ENCODE data around the gene MCCC2. TPM values are rescaled to one million over a fixed set of nuclear protein-coding genes. Genes with fewer than 3 reads are reported as not detected.

Gene MCCC2
- total RNA-seq, 1 experiment from 2014 or later = 53.0 TPM

DNA sequence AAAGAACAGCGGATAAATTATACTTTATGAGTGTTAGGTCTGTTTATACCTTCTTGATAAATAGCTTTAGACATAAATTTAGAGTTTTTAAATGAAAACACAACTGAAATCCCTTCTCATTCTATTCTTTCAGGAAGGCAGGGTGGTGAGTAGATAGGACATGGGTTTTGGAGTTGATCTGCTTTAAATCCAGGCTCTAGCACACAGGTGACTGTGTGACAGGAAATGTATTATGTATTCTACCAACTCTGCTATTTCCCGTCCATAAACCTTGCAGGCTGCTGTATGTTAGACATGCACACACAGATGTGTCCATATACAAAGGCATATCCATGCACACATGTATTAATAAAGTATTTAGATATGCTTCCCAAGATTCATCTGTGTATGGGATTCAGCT lies 112.6 kb downstream of the MCCC2 start:
- no peaks in the 10 kb centered on the region for H3K9me3 ChIP-seq (ENCODE audit: low read length)
- no peaks in the 10 kb centered on the region for H3K79me2 ChIP-seq (ENCODE audit: low read length)
- no peaks in the 10 kb centered on the region for H4K20me1 ChIP-seq (ENCODE audit: insufficient read depth, low read depth, low read length)
- no peak overlapping the region for H3K4me3 ChIP-seq (ENCODE audit: low read length)
- H3K9me2 ChIP-seq (replicated peaks; ENCODE audit: insufficient read depth, low read length) = no peaks in the 10 kb centered on the region; the same call in 1 of the 2 replicates
- DNase-seq = no peak
- no peak overlapping the region for H3K9ac ChIP-seq (ENCODE audit: low read length)
- no peak overlapping the region for H3K4me2 ChIP-seq (ENCODE audit: low read depth, low read length, poor library complexity, severe bottlenecking)
- no peaks in the 10 kb centered on the region for H3K27me3 ChIP-seq (ENCODE audit: low read length)
- H3K4me1 ChIP-seq (ENCODE audit: low read length) = peaks cover 4% of the 10 kb centered on the region; the same call in 1 of the 2 replicates
- H3K27ac ChIP-seq (ENCODE audit: low read length) = no peak overlapping the region
- no peak overlapping the region for H2AFZ ChIP-seq (ENCODE audit: low read length)
- H3K36me3 ChIP-seq (ENCODE audit: insufficient read depth, low read length) = no peaks in the 10 kb centered on the region

DNA sequence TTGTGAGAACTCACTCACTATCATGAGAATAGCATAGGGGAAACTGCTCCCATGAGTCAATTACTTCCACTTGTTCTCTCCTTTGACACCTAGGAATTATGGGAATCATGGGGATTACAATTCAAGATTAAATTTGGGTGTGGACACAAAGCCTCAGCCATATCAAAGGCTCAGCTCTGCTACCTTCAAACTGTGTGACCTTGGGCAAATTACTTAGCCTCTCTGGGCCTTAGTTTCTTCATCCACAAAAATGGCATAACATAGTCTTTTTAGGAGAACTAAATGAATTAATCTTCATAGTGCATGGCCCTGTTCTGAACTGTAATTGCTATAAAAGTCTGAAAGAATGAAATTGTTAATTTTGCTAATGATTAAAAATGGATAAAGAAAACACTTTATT lies 113.7 kb downstream of the MCCC2 start:
- Histone ChIP-seq H3K9me3 (ENCODE audit: low read length) (no peaks in the 10 kb centered on the region), H3K4me3 (ENCODE audit: low read length) (no peak overlapping the region), H3K4me1 (ENCODE audit: low read length) (peaks cover 5% of the 10 kb centered on the region; the same call in 1 of the 2 replicates), H3K4me2 (ENCODE audit: low read depth, low read length, poor library complexity, severe bottlenecking) (no peak overlapping the region), H3K27me3 (ENCODE audit: low read length) (no peaks in the 10 kb centered on the region), H3K27ac (ENCODE audit: low read length) (no peak overlapping the region), H3K9me2 (replicated peaks; ENCODE audit: insufficient read depth, low read length) (no peaks in the 10 kb centered on the region; the same call in 1 of the 2 replicates), H2AFZ (ENCODE audit: low read length) (no peak overlapping the region), H3K79me2 (ENCODE audit: low read length) (no peaks in the 10 kb centered on the region), H4K20me1 (ENCODE audit: insufficient read depth, low read depth, low read length) (no peaks in the 10 kb centered on the region), H3K36me3 (ENCODE audit: insufficient read depth, low read length) (no peaks in the 10 kb centered on the region), H3K9ac (ENCODE audit: low read length) (no peak overlapping the region)
- no peak for DNase-seq

DNA sequence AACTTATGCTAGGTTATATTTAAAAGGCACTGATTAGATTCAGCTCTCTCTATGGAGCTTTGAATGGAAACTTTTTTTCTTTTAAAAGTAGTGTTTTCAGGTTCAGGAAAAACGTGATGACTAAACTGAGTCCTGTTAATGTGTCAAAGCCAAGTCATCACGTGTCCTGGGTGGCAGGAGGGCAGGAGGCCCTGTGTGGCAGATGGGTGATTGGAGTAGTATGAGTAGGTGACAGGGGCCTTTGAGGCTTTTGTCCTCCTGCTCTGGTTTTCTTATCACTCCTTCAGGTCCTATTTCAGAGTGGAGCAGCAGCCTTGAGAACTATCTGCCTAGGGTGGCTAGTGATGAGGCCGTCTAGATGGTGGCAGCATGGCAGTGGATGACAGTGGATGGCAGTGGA lies 114.3 kb downstream of the MCCC2 start:
- Histone ChIP-seq H3K27ac (ENCODE audit: low read length) (no peak overlapping the region), H3K9me2 (replicated peaks; ENCODE audit: insufficient read depth, low read length) (no peaks in the 10 kb centered on the region; the same call in 1 of the 2 replicates), H3K9ac (ENCODE audit: low read length) (no peak overlapping the region), H3K9me3 (ENCODE audit: low read length) (no peaks in the 10 kb centered on the region), H3K79me2 (ENCODE audit: low read length) (no peaks in the 10 kb centered on the region), H2AFZ (ENCODE audit: low read length) (no peak overlapping the region), H3K4me3 (ENCODE audit: low read length) (no peak overlapping the region), H3K4me1 (ENCODE audit: low read length) (peaks cover 10% of the 10 kb centered on the region), H3K27me3 (ENCODE audit: low read length) (no peaks in the 10 kb centered on the region), H3K36me3 (ENCODE audit: insufficient read depth, low read length) (no peaks in the 10 kb centered on the region), H3K4me2 (ENCODE audit: low read depth, low read length, poor library complexity, severe bottlenecking) (no peak overlapping the region), H4K20me1 (ENCODE audit: insufficient read depth, low read depth, low read length) (no peaks in the 10 kb centered on the region)
- DNase-seq = no peak

GRCh38 chr5:71703941-71704340 lies 116.8 kb downstream of the MCCC2 start:
- no peak for DNase-seq
- Histone ChIP-seq H3K9me3 (ENCODE audit: low read length) (no peaks in the 10 kb centered on the region), H3K4me3 (ENCODE audit: low read length) (no peak overlapping the region), H3K27me3 (ENCODE audit: low read length) (no peaks in the 10 kb centered on the region), H2AFZ (ENCODE audit: low read length) (no peak overlapping the region), H3K4me2 (ENCODE audit: low read depth, low read length, poor library complexity, severe bottlenecking) (no peak overlapping the region), H3K9me2 (replicated peaks; ENCODE audit: insufficient read depth, low read length) (no peaks in the 10 kb centered on the region), H3K36me3 (ENCODE audit: insufficient read depth, low read length) (no peaks in the 10 kb centered on the region), H4K20me1 (ENCODE audit: insufficient read depth, low read depth, low read length) (no peaks in the 10 kb centered on the region), H3K4me1 (ENCODE audit: low read length) (peaks cover 6% of the 10 kb centered on the region; the same call in 1 of the 2 replicates), H3K9ac (ENCODE audit: low read length) (no peak overlapping the region), H3K27ac (ENCODE audit: low read length) (no peak overlapping the region), H3K79me2 (ENCODE audit: low read length) (no peaks in the 10 kb centered on the region)

DNA sequence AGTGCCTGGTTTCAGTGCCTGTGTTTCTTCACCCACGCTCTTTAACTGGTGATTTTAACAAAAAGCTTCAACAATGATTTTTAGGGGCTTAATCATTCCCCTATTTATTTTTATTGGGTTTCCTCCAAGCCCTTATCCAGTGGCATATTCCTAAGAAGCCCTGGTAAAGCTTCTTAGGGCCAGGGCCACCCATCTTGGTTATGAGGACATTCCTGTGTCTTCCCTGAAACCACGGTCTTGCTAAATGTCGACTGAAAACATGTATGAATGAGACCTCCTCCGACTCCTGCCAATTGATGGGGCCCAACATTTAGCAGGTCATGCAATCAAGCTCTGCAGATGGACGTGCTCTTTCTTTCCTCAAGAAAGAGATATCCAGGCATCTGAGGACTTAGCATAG lies 118.3 kb downstream of the MCCC2 start:
- Histone ChIP-seq H3K9ac (ENCODE audit: low read length) (no peak overlapping the region), H4K20me1 (ENCODE audit: insufficient read depth, low read depth, low read length) (no peaks in the 10 kb centered on the region), H3K4me1 (ENCODE audit: low read length) (peaks cover 6% of the 10 kb centered on the region; the same call in 1 of the 2 replicates), H3K79me2 (ENCODE audit: low read length) (no peaks in the 10 kb centered on the region), H2AFZ (ENCODE audit: low read length) (no peak overlapping the region), H3K4me2 (ENCODE audit: low read depth, low read length, poor library complexity, severe bottlenecking) (no peak overlapping the region), H3K27me3 (ENCODE audit: low read length) (no peaks in the 10 kb centered on the region), H3K4me3 (ENCODE audit: low read length) (no peak overlapping the region), H3K9me2 (replicated peaks; ENCODE audit: insufficient read depth, low read length) (no peaks in the 10 kb centered on the region), H3K9me3 (ENCODE audit: low read length) (no peaks in the 10 kb centered on the region), H3K36me3 (ENCODE audit: insufficient read depth, low read length) (no peaks in the 10 kb centered on the region), H3K27ac (ENCODE audit: low read length) (no peak overlapping the region)
- no peak for DNase-seq

- H3K27ac ChIP-seq (ENCODE audit: low read length) = no peak overlapping the region
- no peak overlapping the region for H3K9ac ChIP-seq (ENCODE audit: low read length)
- no peaks in the 10 kb centered on the region for H3K79me2 ChIP-seq (ENCODE audit: low read length)
- no peak overlapping the region for H3K4me3 ChIP-seq (ENCODE audit: low read length)
- no peaks in the 10 kb centered on the region for H3K27me3 ChIP-seq (ENCODE audit: low read length)
- no peak overlapping the region for H3K4me2 ChIP-seq (ENCODE audit: low read depth, low read length, poor library complexity, severe bottlenecking)
- peaks cover 6% of the 10 kb centered on the region; the same call in 1 of the 2 replicates for H3K4me1 ChIP-seq (ENCODE audit: low read length)
- H4K20me1 ChIP-seq (ENCODE audit: insufficient read depth, low read depth, low read length) = no peaks in the 10 kb centered on the region
- no peak overlapping the region for H2AFZ ChIP-seq (ENCODE audit: low read length)
- no peaks in the 10 kb centered on the region for H3K9me3 ChIP-seq (ENCODE audit: low read length)
- DNase-seq = no peak
- H3K9me2 ChIP-seq (replicated peaks; ENCODE audit: insufficient read depth, low read length) = no peaks in the 10 kb centered on the region
- H3K36me3 ChIP-seq (ENCODE audit: insufficient read depth, low read length) = no peaks in the 10 kb centered on the region
Observed at GRCh38 chr5:71706906-71707305, 119.8 kb downstream of the MCCC2 start.

Small RNAs within 50 kb of the gene (small RNA-seq; reads per million reads assigned to genes)
- gene HMGN1P12 = not detected

Other genes starting within 250 kb of the MCCC2 start
- 34.2 and 42.5 TPM in 2 replicates for gene BDP1, start 131.7 kb upstream of the MCCC2 start, total RNA-seq (2014; rRNA removed; shearing (Covaris generic); ENCODE audit: low replicate concordance)
- gene CARTPT, start 131.9 kb downstream of the MCCC2 start, total RNA-seq (2014; rRNA removed; shearing (Covaris generic); ENCODE audit: low replicate concordance) = not detected in 2 replicates